Left renal pelvis (tissue), 4 donors: Measurements from ENCODE around the gene PSMB7. TPM values are rescaled to one million over a fixed set of nuclear protein-coding genes. Genes with fewer than 3 reads are reported as not detected.

Experiments used
- DNase-seq, 4 donors: peaks; one replicate each; pipeline ENCODE4 v3.0.0-alpha.2; 2013; ENCODE audit warnings: low read depth in 4 of 4, low spot score in 3 of 4
- polyA plus RNA-seq, 4 donors: library from polyadenylated mRNA; unstranded; fragments of 120-200 nt; gene quantifications; one replicate each; pipeline ENCODE4 v1.2.1, GENCODE V29; 2013; ENCODE audit not compliant: insufficient read length in 4 of 4

Gene PSMB7
- polyA plus RNA-seq, 4 donors: 185 to 224 (median 209) TPM

DNA sequence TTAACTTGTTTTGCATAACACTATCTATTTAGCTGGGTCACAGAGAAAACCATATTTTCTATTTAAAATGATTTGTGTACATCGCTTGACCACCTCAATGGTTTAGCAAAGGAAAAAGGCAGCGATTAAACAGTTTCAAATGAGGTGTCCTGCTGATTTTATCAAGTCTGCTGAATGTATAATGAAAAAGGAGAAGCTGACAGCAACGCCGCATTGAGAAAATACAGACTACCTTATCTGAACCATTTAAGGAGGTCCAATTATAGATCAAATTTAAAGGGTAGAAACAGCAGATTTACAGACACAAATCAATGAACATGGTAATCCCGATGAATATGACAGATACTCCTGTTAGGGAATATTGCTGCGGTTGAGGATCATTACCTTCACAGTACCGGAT is 29.6 kb downstream of the PSMB7 start:
- DNase-seq: no peak

DNA sequence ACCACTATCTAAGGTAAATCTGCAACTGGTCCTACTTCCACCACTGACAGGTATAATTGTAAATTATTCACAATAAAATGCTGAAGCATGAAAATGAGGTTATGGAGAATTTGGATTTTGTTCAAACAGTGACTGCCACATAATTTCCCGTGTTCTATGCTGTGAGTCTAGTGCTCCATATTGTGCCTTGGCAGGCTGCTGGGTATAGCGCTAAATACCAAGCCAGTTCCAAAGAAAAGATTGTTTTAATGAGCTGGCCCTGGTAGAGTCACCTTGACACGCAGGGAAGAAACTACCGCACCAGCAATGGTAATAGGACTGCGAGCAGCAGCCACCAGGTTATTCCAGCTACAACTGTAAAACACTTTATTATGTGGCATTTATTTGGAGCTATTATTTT is 30.4 kb downstream of the PSMB7 start:
- no peak for DNase-seq

GRCh38 chr9:124384210-124384609 is 31.0 kb downstream of the PSMB7 start:
- no peak for DNase-seq

DNA sequence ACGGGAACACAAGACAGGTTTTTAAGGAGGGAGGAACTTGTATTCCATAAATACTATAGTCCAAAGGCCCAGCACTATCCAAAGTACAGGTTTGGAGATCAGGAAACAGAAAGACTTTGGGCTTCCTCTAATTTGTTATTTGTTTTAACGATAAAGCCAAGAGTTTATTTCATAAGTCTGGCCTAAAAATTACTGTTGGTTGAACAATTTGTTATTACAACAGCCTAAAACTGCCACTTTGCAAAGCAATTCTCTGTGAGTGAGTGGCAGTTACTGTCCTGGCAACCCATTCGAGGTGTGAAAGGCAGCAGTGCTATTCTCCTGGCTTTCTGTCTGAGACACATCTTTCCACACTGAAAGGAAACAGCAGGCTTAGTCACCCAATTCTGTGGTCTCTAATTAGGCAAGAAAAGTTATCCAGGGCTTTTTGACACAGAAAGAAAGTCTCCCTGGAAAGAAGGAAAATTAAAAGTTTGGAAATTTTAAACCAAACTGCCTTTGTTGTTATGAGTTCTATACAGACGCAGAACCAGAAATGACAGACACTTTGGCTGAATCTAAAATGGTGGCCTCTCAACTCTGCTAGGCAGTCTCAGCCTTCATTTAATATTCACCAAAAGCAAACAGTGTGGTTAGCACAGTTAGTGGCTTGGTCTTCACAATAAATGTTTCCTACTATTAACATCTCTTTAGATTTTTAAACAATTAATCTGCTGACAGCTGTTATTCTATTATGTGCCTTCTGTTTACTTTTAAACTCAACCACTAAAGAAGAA is 33.9 kb downstream of the PSMB7 start:
- DNase-seq: no peak

DNA sequence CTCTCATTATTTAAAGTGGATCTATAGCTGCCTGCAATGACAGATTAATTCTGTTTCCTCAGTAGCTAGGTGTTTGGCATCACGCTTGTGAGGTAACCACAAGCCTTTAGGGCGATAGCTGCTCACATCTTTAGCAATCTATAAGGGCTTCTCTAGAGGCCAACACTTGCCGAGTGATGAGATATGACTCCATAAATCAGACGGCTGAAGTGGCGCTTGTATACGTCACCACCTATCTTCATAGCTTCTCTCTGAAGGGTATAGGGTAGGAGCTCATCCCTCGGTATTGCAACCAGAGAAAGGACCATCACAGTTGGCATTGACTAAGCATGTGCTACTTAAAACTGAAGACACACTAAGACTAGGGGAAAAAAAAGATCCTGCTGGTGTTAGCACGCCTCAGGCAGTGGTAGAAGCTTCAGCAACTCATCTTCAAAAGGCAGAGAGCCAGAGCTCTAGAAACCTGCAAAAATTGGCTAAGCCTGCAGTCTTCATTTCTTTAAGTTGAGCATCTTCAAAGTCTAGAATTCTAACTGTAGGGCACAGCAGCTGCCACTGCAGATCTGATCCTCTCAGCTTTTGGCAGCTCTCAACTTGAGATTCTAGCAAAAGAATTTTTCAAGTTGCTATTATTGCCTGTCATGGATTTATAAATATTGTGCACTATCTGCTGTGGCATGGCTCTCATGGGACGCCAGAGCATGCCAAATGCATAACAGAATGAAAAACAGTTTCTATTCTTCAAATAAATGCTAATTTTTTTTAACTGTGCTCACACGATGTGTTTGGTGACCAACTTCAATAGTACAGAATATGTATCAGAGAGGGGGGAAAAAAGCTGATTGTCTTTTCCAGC is 37.5 kb downstream of the PSMB7 start:
- no peak for DNase-seq

GRCh38 chr9:124376329-124376728 is 38.9 kb downstream of the PSMB7 start:
- no peak for DNase-seq

DNA sequence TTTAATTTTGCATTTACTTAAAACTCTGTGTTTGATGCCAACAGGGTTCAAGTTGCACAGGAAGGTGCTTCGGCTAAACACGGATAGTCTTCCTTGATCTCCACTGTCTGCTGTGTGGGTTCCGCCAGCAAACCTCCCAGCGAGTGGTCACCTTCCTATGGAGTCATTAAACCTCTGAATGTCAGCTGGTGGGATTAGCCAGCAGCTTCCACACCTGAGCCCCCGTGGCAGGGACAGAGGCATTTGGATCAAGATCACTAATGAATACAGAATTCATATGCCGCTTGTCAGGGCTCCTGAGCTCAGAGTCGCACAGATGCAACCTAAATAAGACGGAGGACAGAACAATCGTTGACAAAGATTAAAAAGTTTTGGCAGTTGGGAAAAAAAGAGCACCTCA is 39.5 kb downstream of the PSMB7 start:
- DNase-seq: no peak

DNA sequence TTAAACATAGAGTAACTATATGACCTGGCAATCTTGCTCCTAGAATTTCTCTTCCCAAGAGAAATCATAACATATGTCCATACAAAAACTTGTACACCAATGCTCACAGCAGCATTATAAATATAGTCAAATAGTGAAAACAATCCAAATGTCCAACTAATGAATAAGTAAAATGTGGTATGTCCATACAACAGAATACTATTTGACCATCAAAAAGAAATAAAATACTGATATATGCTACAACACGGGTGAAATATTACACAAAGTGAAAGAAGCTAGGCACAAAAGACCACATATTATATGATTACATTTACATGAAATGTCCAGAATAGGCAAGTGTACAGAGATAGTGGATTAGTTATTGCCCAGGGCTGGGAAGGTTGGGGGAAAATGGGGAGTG is 41.4 kb downstream of the PSMB7 start:
- DNase-seq: no peak

- DNase-seq: no peak
Observed at GRCh38 chr9:124373386-124373785, 41.9 kb downstream of the PSMB7 start.

GRCh38 chr9:124372038-124372437 is 43.2 kb downstream of the PSMB7 start:
- DNase-seq: no peak

- no peak for DNase-seq
Observed at GRCh38 chr9:124370896-124371582, 44.2 kb downstream of the PSMB7 start.

GRCh38 chr9:124369231-124369797 is 45.9 kb downstream of the PSMB7 start:
- DNase-seq: no peak

DNA sequence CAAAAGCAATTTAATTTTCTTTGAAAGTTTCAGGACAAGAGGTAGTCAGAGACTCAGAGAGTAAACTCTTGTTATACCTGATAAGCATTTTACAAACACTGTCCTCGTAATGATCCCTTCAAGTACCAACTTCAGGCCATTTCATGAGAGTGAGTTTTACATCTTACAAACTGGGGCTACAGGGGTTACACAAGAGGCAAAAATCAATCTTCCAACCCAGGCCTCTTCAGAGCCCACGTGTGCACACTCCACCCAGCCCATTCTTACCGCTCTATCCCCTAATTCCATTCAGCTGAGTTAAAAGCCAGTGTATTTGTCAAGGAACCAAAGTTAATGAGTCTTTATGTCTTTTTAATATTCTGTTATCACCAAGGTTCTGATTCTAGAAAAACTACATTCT is 46.5 kb downstream of the PSMB7 start:
- DNase-seq: no peak

GRCh38 chr9:124366476-124367220 is 48.6 kb downstream of the PSMB7 start:
- DNase-seq: no peak

- DNase-seq: no peak
Observed at GRCh38 chr9:124365036-124365435, 50.2 kb downstream of the PSMB7 start.

DNA sequence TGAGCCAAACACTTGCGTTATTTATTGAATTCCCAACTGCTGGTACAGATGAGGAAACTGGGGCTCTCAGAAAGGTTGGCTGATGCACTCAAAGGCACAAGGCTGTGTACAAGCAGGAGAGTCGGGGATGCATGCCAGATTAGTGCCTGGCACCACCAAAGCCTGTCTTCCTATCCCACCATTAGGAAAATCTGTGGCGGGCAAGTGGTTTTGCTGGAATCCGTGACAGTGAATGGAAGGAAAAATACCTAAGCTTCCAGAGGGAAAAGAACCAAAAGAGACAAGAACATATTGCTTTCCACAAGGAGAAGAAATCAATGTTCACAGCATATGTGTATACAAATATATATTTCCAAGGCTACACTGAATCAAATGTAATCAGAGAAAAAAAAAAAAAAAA is 51.1 kb downstream of the PSMB7 start:
- DNase-seq: no peak

DNA sequence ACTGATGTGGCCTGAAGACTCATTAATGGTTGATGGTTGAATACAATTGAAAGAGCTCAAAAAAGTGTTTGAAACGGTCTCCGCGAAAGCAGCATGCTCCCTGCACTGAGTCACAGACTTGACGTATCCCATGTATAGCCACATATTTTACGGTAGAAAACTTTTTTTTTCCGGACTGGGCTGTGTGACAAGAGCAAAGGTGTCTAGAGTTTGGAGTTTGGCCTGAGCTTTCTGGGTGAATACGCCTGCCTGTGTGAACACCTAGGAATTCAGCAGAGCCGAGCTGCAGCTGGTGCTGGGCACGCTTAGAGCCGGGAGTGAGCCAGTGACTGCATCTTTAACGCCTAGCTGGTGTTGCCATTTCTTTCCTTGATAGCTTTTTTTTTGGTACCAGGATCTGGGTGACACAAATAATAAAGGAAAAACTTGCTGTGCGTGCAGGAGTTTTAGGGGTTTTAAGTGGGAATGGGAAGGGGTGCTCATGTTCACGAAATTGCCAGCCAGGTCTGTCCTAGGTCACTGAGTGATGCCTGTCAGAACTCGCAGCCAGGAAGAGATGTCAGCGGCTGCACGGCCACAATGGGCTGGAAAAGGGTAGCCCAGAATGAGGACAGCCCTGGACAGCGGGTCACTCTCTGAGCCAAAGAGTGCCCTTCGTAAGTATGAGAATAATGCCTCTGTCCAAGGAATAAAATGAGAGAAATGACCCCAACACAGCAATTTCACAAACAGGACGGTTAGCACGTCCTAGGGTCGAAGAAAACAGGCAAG is 51.7 kb downstream of the PSMB7 start:
- DNase-seq: no peak

- DNase-seq: no peak
Observed at GRCh38 chr9:124361128-124361527, 54.1 kb downstream of the PSMB7 start.

DNA sequence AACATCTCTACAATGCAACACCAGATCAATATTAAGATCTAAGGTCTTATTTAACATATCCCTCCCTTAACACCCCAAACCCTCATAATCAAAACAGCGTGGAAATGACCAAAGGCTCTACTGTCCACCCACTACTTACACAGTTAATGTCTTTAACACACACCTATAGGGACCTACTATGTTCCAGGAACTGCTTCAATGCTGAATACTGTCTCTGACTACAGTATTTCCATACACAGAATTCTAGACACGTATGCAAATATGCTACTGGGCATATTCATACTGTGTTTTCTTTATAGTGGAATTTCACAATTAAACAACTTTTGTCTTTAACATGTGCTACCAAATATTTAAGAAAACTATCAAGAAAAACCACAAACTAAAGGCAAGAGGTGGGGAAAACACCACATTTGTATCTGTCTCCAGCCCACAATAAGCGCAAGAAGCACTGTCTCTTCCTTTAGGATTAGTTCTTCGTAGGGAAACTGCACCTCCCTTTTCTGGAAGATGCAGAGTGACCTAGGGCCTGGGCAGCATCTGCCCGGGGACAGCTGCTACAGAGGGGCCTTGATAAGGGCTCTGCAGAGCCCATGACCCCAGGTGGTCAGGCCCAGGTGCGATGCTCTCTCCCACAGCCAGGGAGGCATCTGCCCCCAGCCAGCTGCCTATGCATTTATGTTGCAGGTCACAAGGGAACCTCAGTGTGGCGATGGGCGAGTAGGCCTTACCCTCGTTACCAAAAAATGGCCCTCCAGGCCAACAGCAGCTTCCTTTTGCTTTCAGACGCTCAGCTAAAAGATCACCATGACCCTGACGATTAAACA is 55.2 kb downstream of the PSMB7 start:
- DNase-seq: no peak
